K562 (cell line): ENCODE data around the gene UQCC2. TPM values are rescaled to one million over a fixed set of nuclear protein-coding genes. Genes with fewer than 3 reads are reported as not detected.

Source experiments
- ATAC-seq: fragments of 200-7000 bp; cut with Tn5 transposase; 3 replicates; pipeline ENCODE4 v1.9.1; 2020; ENCODE audit warnings: moderate library complexity
- BruUV-seq: library from RNA; stranded (reverse); fragments of 400-500 nt; replicated peaks from 2 replicates; lab custom pipeline; 2021; lab: Mats Ljungman, UMichigan
- CTCF ChIA-PET: fragments of 300-600 bp; formaldehyde crosslinking; extraction: SDS; loops from one replicate; lab custom pipeline; 2021; ENCODE audit warnings: low intra/inter-chr PET ratio; lab: Yijun Ruan, JAX
- POLR2A ChIA-PET: fragments of 300-600, 350-650 bp; sonication (Branson Sonifier 250); formaldehyde crosslinking; extraction: SDS; loops from one replicate; lab custom pipeline; 2021; ENCODE audit warnings: antibody characterized with exemption, inconsistent platforms; lab: Yijun Ruan, JAX
- DNase-seq, 4 experiments: peaks; one replicate each; pipeline versions ENCODE4 v3.0.0 to v3.0.0-alpha.2; 2011 to 2018; ENCODE audit warnings: low spot score in 3 of 4, mixed read lengths in 3 of 4; ENCODE audit errors: extremely low read depth in 1 of 4
- FAIRE-seq: peaks from 2 replicates; lab custom pipeline; 2011; peaks lifted over from hg19 to GRCh38; lab: Jason Lieb, UNC
- H2AFZ ChIP-seq: 2 replicates; pipeline ENCODE4 v1.6.0; 2011; ENCODE audit warnings: low read depth, low read length, control low read depth, inconsistent platforms
- H3K27ac ChIP-seq: fragments of 200-600 bp; 3 replicates; pipeline ENCODE4 v1.8.0; 2011; ENCODE audit warnings: low read depth, mild to moderate bottlenecking, control low read depth, inconsistent platforms, low read length, moderate library complexity, mixed read lengths; ENCODE audit errors: extremely low read depth
- H3K27me3 ChIP-seq, 2 experiments: fragments of 300-600 bp in 1 of 2; 2 replicates in 1 of 2; 3 replicates in 1 of 2; pipeline versions ENCODE4 v1.6.0 to v1.8.0; 2011; ENCODE audit warnings: inconsistent platforms in 2 of 2, low read length in 2 of 2, mild to moderate bottlenecking in 1 of 2, mixed read lengths in 1 of 2, moderate library complexity in 1 of 2; ENCODE audit not compliant: control insufficient read depth in 2 of 2, insufficient read depth in 2 of 2
- H3K36me3 ChIP-seq: fragments of 300-600 bp; 3 replicates; pipeline ENCODE4 v1.8.0; 2011; ENCODE audit warnings: mild to moderate bottlenecking, low read length, inconsistent platforms; ENCODE audit not compliant: control insufficient read depth, insufficient read depth
- H3K4me1 ChIP-seq, 2 experiments: fragments of 200-600 bp in 1 of 2; replicated peaks in 1 of 2; 2 replicates in 1 of 2; 3 replicates in 1 of 2; pipeline versions ENCODE4 v1.5.1 to v1.8.0; 2011; ENCODE audit warnings: inconsistent platforms in 2 of 2, low read length in 2 of 2, mild to moderate bottlenecking in 1 of 2, mixed read lengths in 1 of 2, moderate library complexity in 1 of 2; ENCODE audit not compliant: control insufficient read depth in 2 of 2, insufficient read depth in 2 of 2
- H3K4me2 ChIP-seq: 2 replicates; pipeline ENCODE4 v1.6.1; 2011; ENCODE audit warnings: low read length, control low read depth, inconsistent platforms, mixed read lengths; ENCODE audit not compliant: insufficient read depth
- H3K4me3 ChIP-seq: fragments of 200-600 bp; sonication (generic), shearing (Covaris generic); 2 replicates; pipeline ENCODE4 v1.5.1; 2016; ENCODE audit warnings: control low read depth, inconsistent platforms
- H3K79me2 ChIP-seq: fragments of 200-600 bp; 3 replicates; pipeline ENCODE4 v1.8.0; 2011; ENCODE audit warnings: low read length, inconsistent platforms; ENCODE audit not compliant: control insufficient read depth, insufficient read depth
- H3K9ac ChIP-seq, 2 experiments: 2 replicates each; pipeline versions ENCODE4 v1.6.0 to v1.6.1; 2011; ENCODE audit warnings: low read depth in 2 of 2, low read length in 2 of 2, control low read depth in 1 of 2, inconsistent platforms in 1 of 2, mild to moderate bottlenecking in 1 of 2, mixed read lengths in 1 of 2; ENCODE audit not compliant: insufficient read depth in 1 of 2
- H3K9me1 ChIP-seq: one replicate; pipeline ENCODE4 v1.6.0; 2011; ENCODE audit warnings: inconsistent platforms, mild to moderate bottlenecking, low read length, moderate library complexity; ENCODE audit not compliant: control insufficient read depth, insufficient read depth
- H3K9me3 ChIP-seq: replicated peaks from 2 replicates; pipeline ENCODE4 v1.5.1; 2011; ENCODE audit warnings: low read depth, low read length, inconsistent platforms; ENCODE audit not compliant: control insufficient read depth, insufficient read depth
- H4K20me1 ChIP-seq: replicated peaks from 2 replicates; pipeline ENCODE4 v1.6.1; 2011; ENCODE audit warnings: low read length, inconsistent platforms, mixed read lengths; ENCODE audit not compliant: control insufficient read depth, insufficient read depth
- BCOR ChIP-seq: fragments of 450-650 bp; IDR thresholded peaks from 2 replicates; pipeline ENCODE4 v1.6.1; 2016
- MYC ChIP-seq, 2 experiments: fragments of 250-450 bp in 1 of 2; sonication (Bioruptor Pico) in 1 of 2; IDR thresholded peaks; 2 replicates each; pipeline versions ENCODE4 v1.5.1 to v1.6.1; 2012 to 2021; ENCODE audit warnings: low read depth in 2 of 2, borderline replicate concordance in 1 of 2, improper control_type of control experiment in 1 of 2, low read length in 1 of 2, mild to moderate bottlenecking in 1 of 2, moderate library complexity in 1 of 2
- NFIC ChIP-seq: fragments of 450-650 bp; IDR thresholded peaks from 2 replicates; pipeline ENCODE4 v1.6.1; 2017; ENCODE audit warnings: mild to moderate bottlenecking, inconsistent platforms
- TCF7 ChIP-seq: sonication (generic); IDR thresholded peaks from 2 replicates; pipeline ENCODE4 v1.6.1; 2016; ENCODE audit warnings: antibody characterized with exemption, borderline replicate concordance
- ZNF3 ChIP-seq: fragments of 250-450 bp; sonication (Bioruptor Pico); IDR thresholded peaks from 2 replicates; pipeline ENCODE4 v1.5.0; 2021; ENCODE audit warnings: mild to moderate bottlenecking, moderate library complexity
- WGBS: fragments of 100-300 bp; shearing (Covaris generic); methylation state at CpG from one replicate; pipeline ENCODE4 v1.1.6; 2016; ENCODE audit warnings: low coverage, mixed read lengths; ENCODE audit not compliant: insufficient coverage; ENCODE audit errors: missing lambda C conversion rate; 5-methylcytosine and 5-hydroxymethylcytosine counted together
- in situ Hi-C: fragments of 300-500 bp; cut with MboI; formaldehyde crosslinking; loops from 4 replicates; pipeline ENCODE4 v1.15.0; 2018; ENCODE audit warnings: inconsistent platforms, mixed read lengths
- intact Hi-C: fragments of 100-400 bp; cut with micrococcal nuclease; formaldehyde crosslinking; loops from 2 replicates; pipeline ENCODE4 v1.14.2; 2022
- polyA plus RNA-seq, 8 experiments: library from polyadenylated mRNA; depleted of rRNA in 4 of 8; stranded (reverse) in 5 of 8; unstranded in 3 of 8; fragments of >200 nt; fragmentation: Nextera tagmentation in 2 of 8; fragmentation: Illumina TruSeq in 1 of 8; extraction: Ambion mirVana in 2 of 8; extraction: Trizol in 1 of 8; gene quantifications; 2 replicates each; pipeline versions ENCODE4 v1.2.1 to v1.2.3, GENCODE V29; 2011 to 2014; ENCODE audit warnings: inconsistent platforms in 1 of 8, missing spikeins in 1 of 8
- total RNA-seq, 7 experiments: library from RNA; depleted of rRNA in 6 of 7; stranded (reverse); fragments of >200 nt in 6 of 7; fragmentation: Illumina TruSeq in 2 of 7; extraction: Trizol in 2 of 7; gene quantifications; 2 replicates each; pipeline versions ENCODE4 v1.2.1 to v1.2.3, GENCODE V29; 2011 to 2021; ENCODE audit warnings: low replicate concordance in 1 of 7
- TF ChIP-seq, protein P1 (sequence below): fragments of 200-800 bp; sonication (Bioruptor generic); IDR thresholded peaks from 2 replicates; pipeline ENCODE4 v1.6.1; 2016; ENCODE audit warnings: missing genetic modification characterization, missing compliant biosample characterization

Gene UQCC2
- total and polyA plus RNA-seq, 9 of the 15 experiments (the other 6 are each of a cell fraction or from before 2014, with no cell fraction given): 58.5 to 927 (median 158) TPM

DNA sequence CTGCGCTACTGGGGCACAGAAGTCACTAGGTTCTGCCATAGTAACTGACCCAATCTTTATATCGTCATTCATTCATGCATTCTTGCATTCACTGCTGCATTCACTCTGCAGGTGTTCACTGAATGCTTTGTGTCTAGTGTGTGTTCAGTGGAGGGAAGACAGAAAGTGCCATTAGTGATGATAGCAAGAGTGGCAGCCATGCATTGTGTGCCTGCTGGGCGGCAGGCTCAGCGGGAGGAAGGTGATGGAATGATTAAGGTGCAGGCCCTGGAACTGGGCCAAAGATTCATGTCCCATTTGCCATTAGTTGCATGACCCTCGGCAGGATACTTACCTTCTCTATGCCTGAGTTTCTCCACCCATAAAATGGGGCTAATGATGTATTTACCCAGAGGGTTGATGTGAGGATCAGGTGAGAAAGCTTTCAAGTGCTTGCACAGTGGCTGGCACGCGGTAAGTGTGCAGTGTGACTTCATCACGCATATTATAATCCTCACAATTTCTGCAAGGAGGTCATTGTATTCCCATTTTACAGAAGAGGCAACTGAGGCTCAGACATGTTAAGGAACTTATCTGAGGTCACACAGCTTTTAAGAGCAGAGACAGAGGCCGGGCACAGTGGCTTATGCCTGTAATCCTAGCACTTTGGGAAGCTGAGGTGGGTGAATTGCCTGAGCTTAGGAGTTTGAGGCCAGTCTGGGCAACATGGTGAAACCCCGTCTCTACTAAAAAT, 50.2 kb downstream of the UQCC2 start:
- Histone ChIP-seq H2AFZ (no peak overlapping the region), H3K9ac (no peak overlapping the region), H3K9me1 (no peaks in the 10 kb centered on the region), H3K4me1 (peaks cover 0 to 4% of the 10 kb centered on the region in 2 experiments; a peak in 1 of 5 replicates), H3K27ac (no peak overlapping the region), H3K4me2 (no peak overlapping the region), H3K27me3 (no peaks in the 10 kb centered on the region), H3K79me2 (no peaks in the 10 kb centered on the region), H3K9me3 (no peaks in the 10 kb centered on the region), H4K20me1 (no peaks in the 10 kb centered on the region; the same call in 1 of the 2 replicates), H3K4me3 (no peak overlapping the region), H3K36me3 (peaks cover 64% of the 10 kb centered on the region; the same call in 2 of the 3 replicates)
- TF ChIP-seq ZNF3 (no peak), NFIC (peak; percentile 47; the same call in 1 of the 2 replicates), TCF7 (no peak), BCOR (peak; percentile 65), MYC (IDR thresholded peaks at IDR 0.05; ENCODE audit: low read depth, low read length) (no peak), MYC (CRISPR knock-in tag; IDR thresholded peaks at IDR 0.05; ENCODE audit: borderline replicate concordance, low read depth) (no peak)
- TF ChIP-seq, protein P1, sequence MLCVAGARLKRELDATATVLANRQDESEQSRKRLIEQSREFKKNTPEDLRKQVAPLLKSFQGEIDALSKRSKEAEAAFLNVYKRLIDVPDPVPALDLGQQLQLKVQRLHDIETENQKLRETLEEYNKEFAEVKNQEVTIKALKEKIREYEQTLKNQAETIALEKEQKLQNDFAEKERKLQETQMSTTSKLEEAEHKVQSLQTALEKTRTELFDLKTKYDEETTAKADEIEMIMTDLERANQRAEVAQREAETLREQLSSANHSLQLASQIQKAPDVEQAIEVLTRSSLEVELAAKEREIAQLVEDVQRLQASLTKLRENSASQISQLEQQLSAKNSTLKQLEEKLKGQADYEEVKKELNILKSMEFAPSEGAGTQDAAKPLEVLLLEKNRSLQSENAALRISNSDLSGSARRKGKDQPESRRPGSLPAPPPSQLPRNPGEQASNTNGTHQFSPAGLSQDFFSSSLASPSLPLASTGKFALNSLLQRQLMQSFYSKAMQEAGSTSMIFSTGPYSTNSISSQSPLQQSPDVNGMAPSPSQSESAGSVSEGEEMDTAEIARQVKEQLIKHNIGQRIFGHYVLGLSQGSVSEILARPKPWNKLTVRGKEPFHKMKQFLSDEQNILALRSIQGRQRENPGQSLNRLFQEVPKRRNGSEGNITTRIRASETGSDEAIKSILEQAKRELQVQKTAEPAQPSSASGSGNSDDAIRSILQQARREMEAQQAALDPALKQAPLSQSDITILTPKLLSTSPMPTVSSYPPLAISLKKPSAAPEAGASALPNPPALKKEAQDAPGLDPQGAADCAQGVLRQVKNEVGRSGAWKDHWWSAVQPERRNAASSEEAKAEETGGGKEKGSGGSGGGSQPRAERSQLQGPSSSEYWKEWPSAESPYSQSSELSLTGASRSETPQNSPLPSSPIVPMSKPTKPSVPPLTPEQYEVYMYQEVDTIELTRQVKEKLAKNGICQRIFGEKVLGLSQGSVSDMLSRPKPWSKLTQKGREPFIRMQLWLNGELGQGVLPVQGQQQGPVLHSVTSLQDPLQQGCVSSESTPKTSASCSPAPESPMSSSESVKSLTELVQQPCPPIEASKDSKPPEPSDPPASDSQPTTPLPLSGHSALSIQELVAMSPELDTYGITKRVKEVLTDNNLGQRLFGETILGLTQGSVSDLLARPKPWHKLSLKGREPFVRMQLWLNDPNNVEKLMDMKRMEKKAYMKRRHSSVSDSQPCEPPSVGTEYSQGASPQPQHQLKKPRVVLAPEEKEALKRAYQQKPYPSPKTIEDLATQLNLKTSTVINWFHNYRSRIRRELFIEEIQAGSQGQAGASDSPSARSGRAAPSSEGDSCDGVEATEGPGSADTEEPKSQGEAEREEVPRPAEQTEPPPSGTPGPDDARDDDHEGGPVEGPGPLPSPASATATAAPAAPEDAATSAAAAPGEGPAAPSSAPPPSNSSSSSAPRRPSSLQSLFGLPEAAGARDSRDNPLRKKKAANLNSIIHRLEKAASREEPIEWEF (CRISPR knock-in tag): no peak
- FAIRE-seq (peak; percentile 23), DNase-seq (no peak), ATAC-seq (no peak)
- ChIA-PET CTCF (no interaction called here), POLR2A (interaction anchor here (0.6 kb wide), 1 partner anchor 17 kb away, joined by 4 read pairs; no protein-coding TSS in a partner anchor)
- BruUV-seq: no TSS peak
- intact Hi-C loops: no loop called here
- WGBS: 70% methylated on average over 10 of the region's 10 CpGs
- in situ Hi-C loops: no loop called here
